G401 (cell line): ENCODE data around the gene TEAD2. TPM values are rescaled to one million over a fixed set of nuclear protein-coding genes. Genes with fewer than 3 reads are reported as not detected.
A peak's percentile ranks its signal among the peaks of the same experiment; 100 is the strongest.

Source experiments
- DNase-seq: peaks from one replicate; pipeline ENCODE4 v3.0.0-alpha.2; 2015; ENCODE audit warnings: low spot score
- in situ Hi-C: cut with HindIII; loops from 2 replicates; pipeline ENCODE4 v1.10.0; 2016; ENCODE audit warnings: low sequenced_read_pairs, mixed read lengths
- total RNA-seq: library from RNA; depleted of rRNA; stranded (reverse); fragments of >200 nt; shearing (Covaris generic); gene quantifications from 2 replicates; pipeline ENCODE4 v1.2.3, GENCODE V29; 2014

TEAD2 gene
- total RNA-seq, 1 experiment from 2014 or later, result 33.2 TPM

GRCh38 chr19:49357186-49357585 lies 5.0 kb downstream of the TEAD2 start:
- in situ Hi-C loops, result no loop called here
- DNase-seq, result no peak

DNA sequence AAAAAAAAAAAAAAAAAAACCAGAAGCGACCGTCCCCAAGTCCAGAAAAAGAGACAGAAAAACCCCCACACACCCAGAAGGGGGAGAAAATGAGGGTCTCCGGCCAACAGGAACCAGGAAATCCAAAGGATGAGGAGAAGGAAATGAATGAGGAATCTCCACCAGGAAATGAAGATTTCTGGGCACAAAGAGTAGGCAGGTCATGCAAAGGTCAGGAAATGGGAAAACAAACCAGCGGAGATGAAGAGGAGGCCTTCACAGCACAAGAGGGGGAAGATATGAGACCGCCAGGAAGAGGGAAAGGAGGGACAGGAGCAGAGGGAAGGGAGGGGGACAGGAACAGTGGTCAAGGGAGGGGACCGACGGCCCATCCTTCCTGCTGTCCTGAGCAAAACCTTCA lies 5.8 kb downstream of the TEAD2 start:
- DNase-seq, result no peak
- in situ Hi-C loops, result no loop called here

GRCh38 chr19:49355909-49356353 lies 6.3 kb downstream of the TEAD2 start:
- in situ Hi-C loops, result no loop called here
- no peak for DNase-seq

- DNase-seq, result no peak
- in situ Hi-C loops, result no loop called here
Observed at GRCh38 chr19:49349567-49349966, 12.6 kb downstream of the TEAD2 start.

DNA sequence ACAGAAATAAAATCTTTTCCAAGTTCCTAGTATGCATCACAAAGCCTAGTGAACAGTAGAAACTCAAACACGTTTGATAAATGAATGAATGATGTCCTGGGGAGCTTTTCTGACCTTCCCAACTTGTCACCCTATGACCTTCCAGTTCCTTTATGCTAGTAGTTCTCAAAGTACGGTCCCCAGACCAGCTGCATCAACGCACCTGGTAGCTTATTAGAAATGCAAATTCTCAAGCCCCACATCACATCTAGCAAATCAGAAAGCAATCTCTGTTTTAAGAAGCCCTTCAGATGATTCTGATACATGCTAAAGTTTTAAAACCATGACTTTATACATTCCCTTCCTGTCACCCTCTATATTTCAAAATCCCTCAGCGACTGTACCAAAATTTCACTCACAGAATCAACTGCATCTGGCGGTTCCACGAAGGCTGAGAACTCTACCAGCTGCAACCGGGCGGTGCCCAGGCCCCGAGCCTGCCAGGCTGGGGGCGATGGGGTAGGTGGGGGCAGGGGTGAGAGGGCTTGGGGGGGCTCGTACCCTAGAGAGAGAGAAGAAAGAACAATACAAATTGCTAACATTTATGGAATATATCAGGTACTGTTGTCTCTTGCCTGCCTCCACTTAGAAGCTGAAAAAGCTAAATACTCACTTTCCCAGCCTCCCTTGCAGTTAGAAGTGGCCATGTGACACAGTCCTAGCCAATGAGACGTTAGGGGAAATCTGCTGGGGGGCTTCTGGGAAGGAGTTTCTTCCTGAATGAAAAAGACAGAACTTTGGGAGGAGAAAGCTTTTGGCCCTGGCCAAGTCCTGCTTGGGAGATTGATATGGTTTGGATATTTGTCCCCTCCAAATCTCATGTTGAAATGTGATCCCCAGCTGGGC lies 13.7 kb downstream of the TEAD2 start:
- in situ Hi-C loops, result no loop called here

GRCh38 chr19:49347835-49348234 lies 14.4 kb downstream of the TEAD2 start:
- DNase-seq, result peak; percentile 51
- in situ Hi-C loops, result no loop called here

More for the DNA sequence above, 13.7 kb downstream of the TEAD2 start:
- DNase-seq, result no peak

DNA sequence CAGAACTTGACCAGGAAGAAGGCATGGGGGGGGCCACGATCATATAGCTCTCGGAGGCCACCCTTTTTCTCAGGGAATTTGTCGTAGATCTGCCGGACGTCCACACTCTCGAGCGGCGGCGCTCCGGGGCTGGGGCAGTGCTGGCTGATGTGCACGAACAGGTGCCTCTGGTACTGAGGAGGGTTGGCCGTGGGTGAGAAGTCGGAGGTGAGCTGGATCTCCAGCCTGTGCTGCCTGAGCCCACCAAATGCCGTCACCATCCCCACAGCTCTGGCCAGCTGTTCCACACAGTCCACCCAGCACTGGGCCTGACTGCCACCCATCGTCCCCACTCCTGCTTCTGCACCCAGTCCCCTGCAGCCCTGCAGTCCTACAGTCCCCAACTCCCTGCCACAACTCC lies 15.0 kb downstream of the TEAD2 start:
- in situ Hi-C loops, result no loop called here
- no peak for DNase-seq

DNA sequence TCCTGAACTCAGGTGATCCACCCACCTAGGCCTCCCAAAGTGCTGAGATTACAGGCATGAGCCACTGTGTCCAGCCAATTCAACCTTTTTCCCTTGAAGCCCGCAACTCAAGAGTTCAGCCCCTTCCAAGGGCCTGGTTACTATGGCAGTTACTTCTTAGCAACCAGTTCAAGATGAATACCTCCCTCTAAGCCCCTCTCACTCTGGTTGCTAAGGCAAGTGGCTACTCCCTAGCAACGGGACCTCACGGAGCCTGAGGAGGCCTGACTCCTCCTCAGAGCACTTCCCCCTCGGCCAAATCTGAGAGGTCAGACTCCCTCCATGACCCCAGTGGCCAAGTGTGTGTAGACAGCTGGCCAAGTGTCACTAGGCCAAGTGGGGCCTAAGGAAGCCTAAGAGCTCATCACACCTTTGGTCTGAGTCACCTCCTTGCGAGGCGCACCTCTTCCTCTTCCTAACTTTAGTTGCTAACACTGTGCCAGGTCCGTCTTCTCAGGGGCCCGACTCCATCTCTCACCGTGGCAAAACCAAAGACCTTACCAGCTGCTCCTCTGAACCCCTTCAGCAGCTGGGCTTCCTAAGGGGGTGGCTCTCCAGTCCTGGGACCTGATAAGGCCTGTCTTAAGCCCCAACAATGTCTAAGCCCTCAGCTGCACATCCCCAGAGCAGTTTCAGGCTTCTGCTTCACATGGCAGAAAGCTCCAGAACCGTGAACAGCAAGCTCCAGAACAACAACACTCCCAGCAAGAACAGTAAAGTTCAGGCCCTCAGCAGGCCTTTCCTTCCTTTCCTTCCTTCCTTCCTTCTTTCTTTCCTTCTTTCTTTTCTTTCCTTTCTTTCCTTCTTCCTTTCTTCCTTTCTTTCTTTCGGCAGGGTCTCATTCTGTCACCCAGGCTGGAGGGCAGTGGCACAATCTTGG lies 17.5 kb downstream of the TEAD2 start:
- no peak for DNase-seq
- in situ Hi-C loops, result no loop called here

DNA sequence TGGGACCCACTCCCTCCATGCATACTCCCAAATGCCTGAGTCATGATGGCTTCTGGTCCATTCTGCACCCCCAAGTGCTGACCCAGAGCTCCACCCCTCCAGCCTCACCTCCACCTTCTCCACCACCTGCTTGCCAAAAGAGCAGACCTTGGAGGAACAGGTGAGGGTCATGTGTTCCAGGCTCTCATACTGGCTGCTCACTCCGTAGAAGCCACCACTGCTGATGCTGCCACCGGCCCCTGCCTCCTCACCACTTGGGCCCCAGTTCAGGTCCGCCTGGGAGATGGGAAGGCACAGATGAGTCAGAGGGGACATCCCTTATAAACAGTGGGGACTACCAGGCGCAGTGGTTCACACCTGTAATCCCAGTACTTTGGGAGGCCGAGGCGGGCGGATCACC lies 19.1 kb downstream of the TEAD2 start:
- no peak for DNase-seq
- in situ Hi-C loops, result no loop called here

DNA sequence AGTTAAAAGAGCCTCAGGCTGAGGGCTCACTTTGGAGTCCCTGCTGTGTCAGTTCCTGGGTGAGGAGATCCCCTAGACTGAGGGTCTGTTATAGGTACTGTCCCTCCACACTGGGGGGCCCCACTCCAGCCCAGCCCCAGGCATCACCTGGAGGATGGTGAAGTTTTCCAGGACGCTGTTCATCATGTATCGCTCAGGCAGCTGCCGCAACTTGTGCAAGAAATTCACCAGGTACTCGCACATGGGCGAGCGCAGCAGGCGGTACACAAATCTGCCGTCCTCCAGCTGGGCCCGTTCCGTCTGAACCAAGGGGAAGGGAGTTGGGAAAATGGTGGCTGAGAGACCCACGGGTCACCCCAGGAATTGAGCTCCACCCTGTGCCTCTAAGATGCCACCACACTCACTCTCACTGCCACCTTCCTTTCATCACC lies 19.9 kb downstream of the TEAD2 start:
- DNase-seq, result no peak
- in situ Hi-C loops, result no loop called here

- DNase-seq, result no peak
- in situ Hi-C loops, result no loop called here
Observed at GRCh38 chr19:49340865-49341718, 21.1 kb downstream of the TEAD2 start.

GRCh38 chr19:49340069-49340864 lies 21.9 kb downstream of the TEAD2 start:
- in situ Hi-C loops, result no loop called here
- no peak for DNase-seq

- in situ Hi-C loops, result no loop called here
- peak; percentile 60 for DNase-seq
Observed at GRCh38 chr19:49339301-49340068, 22.7 kb downstream of the TEAD2 start.

GRCh38 chr19:49338691-49339300 lies 23.4 kb downstream of the TEAD2 start:
- in situ Hi-C loops, result no loop called here
- DNase-seq, result no peak

DNA sequence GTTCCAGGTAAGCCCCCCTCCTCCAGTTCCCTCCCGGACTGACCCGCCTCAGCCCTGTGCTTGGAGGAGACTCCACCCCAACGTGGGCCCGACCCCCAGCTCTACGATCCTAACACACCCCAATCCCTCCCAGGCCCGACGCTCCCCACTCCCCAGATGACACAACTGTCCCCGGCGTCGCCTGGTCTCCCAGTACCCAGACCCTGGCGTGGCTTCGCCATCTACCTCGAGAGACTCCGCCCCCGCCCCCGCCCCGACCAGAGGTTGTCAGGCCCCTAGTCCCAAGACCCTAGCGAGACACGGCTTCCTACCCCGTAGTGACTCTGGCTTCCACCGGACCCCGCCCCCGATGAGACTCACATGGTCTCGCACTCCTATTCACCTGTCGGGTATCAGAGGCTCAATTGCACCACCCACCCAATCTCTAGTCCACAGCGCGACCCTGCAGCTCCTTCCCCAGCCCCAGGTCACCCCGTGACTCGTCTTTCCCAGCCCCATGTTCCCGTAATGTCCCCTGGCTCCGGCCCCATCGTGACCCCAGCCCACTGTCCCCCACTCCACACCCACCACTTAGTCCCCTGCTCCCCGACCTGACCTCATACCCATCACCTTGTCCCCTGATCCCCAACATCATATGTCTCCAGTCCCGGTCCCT lies 24.1 kb downstream of the TEAD2 start:
- in situ Hi-C loops, result no loop called here
- no peak for DNase-seq

DNA sequence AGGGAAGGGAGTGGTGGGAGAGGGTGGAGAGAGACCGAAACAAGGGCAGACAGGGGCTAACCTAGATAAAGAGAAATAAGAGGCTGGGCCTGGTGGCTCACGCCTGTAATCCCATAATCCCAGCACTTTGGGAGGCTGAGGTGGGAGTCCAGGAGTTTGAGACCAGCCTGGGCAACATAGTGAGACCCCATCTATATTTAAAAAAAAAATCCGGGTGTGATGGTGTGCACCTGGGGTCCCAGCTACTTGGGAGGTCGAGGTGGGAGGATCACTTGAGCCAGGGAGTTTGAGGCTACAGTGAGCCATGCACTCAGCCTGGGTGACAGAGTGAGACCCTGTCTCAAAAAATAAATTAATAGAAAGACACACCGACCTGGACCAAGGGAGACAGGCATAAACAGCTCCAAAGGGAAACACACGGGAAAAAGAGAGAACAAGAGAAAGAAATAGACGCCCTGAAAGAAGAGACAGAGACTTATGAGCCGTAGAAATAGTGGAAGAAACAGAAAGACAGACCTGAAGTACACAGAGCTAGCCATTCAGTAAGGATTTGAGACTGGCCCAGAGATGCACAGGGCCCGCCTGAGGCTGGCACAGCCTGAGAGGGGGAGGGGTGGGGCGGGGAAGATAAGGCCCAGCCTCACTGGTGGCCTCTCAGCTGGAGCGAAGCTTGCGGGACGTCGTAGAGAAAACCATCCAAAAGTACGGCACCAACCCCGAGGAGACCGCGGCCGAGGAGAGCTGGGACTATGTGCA lies 24.8 kb downstream of the TEAD2 start:
- DNase-seq, result no peak
- in situ Hi-C loops, result no loop called here
